Left colon (tissue), 2 donors: ENCODE data around the gene RBSN. TPM values are rescaled to one million over a fixed set of nuclear protein-coding genes. Genes with fewer than 3 reads are reported as not detected.

Experiments
- ATAC-seq: fragments of 200-7000 bp; cut with Tn5 transposase; one replicate; pipeline ENCODE4 v1.9.1; 2020; ENCODE audit warnings: mild to moderate bottlenecking, moderate library complexity
- DNase-seq, 2 donors: peaks; one replicate each; pipeline ENCODE4 v3.0.0-alpha.2; 2020
- intact Hi-C, 2 donors: fragments of 100-400 bp; cut with DNase I in 1 of 2; cut with micrococcal nuclease in 1 of 2; formaldehyde crosslinking; loops; one replicate each; pipeline versions ENCODE4 v1.11.2 to v1.14.0; 2022; cut with DNase I, micrococcal nuclease
- total RNA-seq, 2 donors: library from RNA; stranded (reverse); fragmentation: NEBNext Ultra II Directional; extraction: Animal tissue kit (Norgen Biotek cat#: 25700); gene quantifications; one replicate each; pipeline ENCODE4 v1.2.1, GENCODE V29; 2021
- donor health status: DM: no; HTN: no; CAD: no.
- donor health status: DM: yes; HTN: yes; CAD: no.

The RBSN gene
- total RNA-seq, 2 donors from 2014 or later = 13.8 to 15.7 TPM

DNA sequence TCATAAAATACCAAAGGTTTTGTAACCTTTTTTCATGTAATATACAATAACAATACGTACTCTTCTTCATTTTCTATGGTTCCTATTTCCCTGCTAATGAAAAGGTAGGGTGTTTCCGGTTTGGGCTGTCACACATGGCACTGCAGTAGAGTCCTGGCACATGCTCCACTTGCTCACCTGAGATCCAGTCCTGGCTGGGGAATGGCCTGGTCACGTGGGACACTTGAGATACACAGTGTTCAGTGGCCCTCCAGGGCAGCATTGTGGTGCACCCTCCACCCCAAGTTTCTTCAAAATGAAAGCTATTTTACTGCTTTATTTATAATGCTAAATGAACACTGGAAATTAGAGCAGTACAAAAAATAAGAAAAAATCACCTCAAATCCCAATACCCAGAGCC lies 57.0 kb downstream of the RBSN start:
- ATAC-seq = no peak
- intact Hi-C loops = no loop called here
- no peak for DNase-seq

DNA sequence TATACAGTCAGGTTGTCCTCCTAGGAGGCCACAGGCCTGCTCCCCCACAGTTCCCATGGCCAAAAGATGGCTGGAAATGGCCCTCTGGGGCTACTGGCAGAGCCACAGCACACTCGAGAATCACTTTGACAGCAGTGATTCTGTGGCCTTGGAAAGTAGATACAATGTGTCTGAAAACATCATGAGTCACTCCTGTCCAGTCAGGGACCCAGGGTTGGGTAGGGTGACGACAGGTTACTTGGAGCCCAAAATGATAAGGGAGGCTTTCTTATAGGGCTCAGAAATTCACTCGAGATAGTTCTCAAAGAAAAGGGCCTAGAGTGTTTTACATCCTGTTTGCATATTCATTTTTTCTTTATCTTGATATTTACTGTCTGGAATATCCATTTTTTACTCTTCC lies 58.1 kb downstream of the RBSN start:
- DNase-seq (no peak), ATAC-seq (no peak)
- intact Hi-C loops = no loop called here

DNA sequence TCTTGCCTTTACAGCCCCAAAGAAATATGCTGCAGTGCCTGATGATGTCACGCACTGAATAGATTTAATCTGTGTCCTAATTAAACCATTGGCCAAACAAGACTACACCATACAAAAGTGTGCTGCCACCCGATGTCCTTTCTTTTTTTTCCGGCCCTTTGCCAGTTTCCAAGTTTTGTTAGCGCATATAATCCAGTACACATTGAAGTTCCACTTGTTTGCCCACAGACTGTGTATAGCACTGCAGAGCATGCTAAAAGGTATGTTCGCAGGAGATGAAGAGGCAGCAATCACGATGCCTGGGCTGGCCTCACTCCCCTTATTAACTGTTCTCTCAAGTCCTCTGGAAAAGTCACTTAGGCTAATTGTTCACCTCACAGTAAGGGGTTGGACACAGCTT lies 60.6 kb downstream of the RBSN start:
- DNase-seq (no peak), ATAC-seq (no peak)
- intact Hi-C loops = no loop called here

DNA sequence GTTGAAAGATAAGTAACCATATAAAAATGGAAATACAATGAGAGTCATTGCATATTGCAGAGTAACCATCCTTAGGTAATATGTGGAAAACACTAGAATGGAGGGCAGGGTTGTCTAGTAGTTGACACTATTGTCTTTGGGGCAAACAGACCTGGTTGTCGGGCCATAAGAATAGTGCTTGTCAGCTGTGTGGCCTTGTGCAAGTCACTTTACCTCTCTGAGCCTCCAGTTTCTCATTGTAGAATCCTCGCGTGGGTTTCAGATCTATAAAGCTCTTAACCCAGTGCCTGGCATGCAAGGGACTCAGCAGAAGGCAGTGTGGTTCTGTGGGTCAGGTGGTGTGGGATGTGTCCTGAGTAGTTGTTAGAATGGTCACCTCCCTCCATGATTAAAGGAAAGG lies 65.8 kb downstream of the RBSN start:
- no peak for DNase-seq
- intact Hi-C loops = no loop called here
- no peak for ATAC-seq

DNA sequence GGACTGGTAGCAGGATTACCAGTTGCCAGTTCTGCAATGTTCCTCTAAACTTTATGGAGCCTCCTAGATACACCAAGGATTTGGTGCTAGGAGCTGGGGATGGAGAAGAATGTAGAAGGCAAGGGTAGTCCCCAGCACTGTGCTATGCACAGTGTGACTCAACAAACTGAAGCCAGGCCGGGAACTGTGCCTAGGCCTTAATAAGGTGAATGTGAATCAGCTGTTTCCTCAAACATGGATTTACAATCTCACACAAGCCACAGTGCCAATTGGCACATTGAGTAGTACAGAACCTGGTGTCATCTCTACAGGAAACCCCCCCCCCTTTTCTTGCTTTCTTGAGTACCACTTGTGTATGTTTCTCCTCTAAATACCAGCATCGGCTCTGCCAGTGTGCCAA lies 66.3 kb downstream of the RBSN start:
- intact Hi-C loops = no loop called here
- no peak for DNase-seq
- ATAC-seq = no peak

DNA sequence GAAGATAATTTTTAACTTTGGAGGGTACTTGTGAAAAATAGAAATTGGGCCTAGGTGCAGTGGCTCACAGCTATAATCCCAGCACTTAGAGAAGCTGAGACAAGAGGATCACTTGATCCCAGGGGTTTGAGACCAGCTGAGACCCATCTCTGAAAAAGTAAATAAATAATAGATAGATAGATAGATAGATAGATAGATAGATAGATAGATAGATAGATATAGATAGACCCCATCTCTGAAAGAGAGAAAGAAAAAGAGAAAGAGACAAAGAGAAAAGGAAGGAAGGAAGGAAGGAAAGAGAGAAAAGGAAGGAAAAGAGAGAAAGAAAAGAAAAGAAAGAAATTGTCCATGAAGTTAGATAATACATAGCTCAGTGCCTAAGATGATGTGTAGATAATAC lies 69.3 kb downstream of the RBSN start:
- intact Hi-C loops = no loop called here
- ATAC-seq (no peak), DNase-seq (no peak)

DNA sequence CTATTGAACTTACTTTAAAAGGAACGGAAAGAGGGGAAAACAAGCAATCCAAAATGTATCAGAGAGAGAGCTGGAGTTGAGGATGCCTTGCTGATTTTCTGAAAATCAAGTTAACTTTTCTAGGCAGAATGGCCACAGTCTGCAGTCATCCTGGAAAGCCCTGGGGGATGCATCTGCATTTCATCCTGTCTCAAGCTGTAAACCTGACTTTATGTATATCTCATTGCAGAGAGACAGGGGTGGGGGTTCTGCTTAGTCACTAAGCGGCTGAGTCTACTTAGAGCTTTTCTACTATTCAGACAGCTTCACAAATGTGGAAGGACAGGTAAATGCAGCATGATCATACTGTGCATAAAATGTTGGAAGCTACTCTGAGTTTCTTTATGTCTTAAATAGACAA lies 75.2 kb downstream of the RBSN start:
- DNase-seq (no peak), ATAC-seq (no peak)
- intact Hi-C loops = no loop called here

DNA sequence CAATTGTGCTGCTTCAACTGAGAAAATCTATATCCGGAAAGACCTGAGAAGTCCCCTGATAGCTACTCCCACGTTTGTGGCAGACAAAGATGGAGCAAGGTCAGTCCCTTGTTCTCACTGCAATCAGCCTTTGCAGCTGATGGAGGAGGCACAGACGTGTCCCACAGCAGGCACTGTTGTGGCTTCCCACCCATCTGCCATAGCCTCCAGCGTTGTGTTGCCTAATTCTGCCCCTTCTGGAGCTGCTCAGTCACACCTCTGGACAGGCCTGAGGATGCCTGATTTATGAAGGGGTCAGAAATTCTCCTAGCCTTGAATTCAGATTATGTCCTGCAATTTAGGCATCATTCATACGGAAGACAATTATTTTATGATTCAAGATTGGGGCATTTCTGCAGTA lies 75.7 kb downstream of the RBSN start:
- DNase-seq (no peak), ATAC-seq (no peak)
- intact Hi-C loops = no loop called here

Other genes starting within 250 kb of the RBSN start
- 10 to 100 TPM; 41.8 to 43.6 TPM for gene NR2C2, start 151.6 kb downstream of the RBSN start, total RNA-seq
- 10 to 100 TPM; 68.3 to 82.7 TPM for gene MRPS25, start 33.8 kb downstream of the RBSN start, total RNA-seq
- 10 to 100 TPM; 33.6 to 39.0 TPM for gene CAPN7, start 107.1 kb upstream of the RBSN start, total RNA-seq
- 10 to 100 TPM in 1 of 2 donors, 1 to 10 TPM in 1; 7.6 to 12.1 TPM for gene SH3BP5, start 233.4 kb upstream of the RBSN start, total RNA-seq